Activated CD4-positive, alpha-beta T cell treated with anti-CD3 and anti-CD28 coated beads, Interleukin-2, Interleukin-4, amounts not matched to agents 100 ng/mL and 50 ng/mL, durations not matched to agents 16 hours and 8 hours (primary cell): ENCODE data around the gene PCDH18.
"Not testable (repeated sequence)": the region's sequence is repeated elsewhere in the genome, so short reads cannot be mapped to it uniquely, and the experiment has no call there.

ENCODE experiments used
- DNase-seq: peaks from one replicate; pipeline ENCODE4 v3.0.0-alpha.2; 2020; ENCODE audit warnings: low spot score

Gene PCDH18

GRCh38 chr4:137531986-137532868 lies at the start of gene PCDH18:
Gene PCDH18, minus strand, starts transcription at chr4:137532494. Its CDS starts 406 bp downstream, at chr4:137532088.
- peak; percentile 9 for DNase-seq

DNA sequence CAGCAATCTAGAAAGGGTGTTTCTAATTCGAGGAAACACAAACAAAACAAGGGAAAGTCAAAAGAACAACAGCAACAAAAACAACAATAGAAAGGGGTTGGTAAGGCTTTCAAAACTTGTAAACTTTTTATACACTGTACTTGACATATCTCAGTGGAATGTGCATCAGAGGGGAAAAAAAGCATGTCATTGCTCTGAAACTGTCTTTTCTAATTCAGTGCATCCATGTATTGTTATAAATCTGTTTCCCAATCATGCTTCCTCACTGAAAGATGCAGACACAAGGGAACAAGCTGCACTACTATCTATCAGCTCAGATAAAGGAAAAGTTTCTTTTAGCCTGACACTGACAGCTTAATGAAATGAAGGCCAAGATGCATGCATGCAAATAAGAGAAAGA lies 44.2 kb upstream of the PCDH18 start:
- DNase-seq = no peak

DNA sequence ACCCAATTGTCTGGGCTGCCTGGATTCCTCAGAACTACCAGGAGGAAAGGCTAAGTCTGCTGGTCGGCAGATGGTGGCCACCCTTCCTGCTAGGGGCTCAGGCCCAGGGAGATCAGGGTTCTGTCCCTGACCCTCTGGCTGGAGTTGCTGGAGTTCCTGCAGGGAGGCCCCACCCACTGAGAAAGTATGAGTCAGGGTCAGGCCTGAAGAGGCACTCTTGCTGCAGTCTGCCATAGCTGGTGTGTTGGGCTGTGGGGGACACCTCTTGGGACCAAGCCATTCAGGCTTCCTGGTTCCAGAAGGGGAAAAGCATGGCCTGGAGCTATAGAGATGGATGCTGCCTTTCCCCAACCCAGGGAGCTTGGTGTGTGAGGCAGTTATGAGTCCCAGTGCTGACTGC lies 40.4 kb upstream of the PCDH18 start:
- DNase-seq = no peak

GRCh38 chr4:137572163-137572562 lies 39.9 kb upstream of the PCDH18 start:
- DNase-seq = no peak

DNA sequence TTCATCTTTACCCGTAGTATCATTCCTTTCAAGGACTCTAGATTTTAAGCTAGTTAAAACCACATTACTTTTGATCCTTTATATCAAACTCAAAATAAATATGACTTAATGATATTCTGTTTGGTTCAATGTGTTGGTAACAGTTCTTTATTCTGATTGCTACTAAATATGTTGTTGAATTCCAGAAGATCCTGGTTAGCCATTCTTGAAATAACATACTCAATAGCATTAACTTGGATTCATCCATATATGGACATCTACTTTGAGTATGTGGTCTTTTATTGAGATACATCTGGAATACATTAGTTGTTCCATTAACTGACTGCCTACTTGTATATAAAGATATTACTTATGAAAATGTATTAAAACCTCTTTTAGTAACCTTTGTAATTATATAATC lies 27.5 kb upstream of the PCDH18 start:
- DNase-seq = no peak

DNA sequence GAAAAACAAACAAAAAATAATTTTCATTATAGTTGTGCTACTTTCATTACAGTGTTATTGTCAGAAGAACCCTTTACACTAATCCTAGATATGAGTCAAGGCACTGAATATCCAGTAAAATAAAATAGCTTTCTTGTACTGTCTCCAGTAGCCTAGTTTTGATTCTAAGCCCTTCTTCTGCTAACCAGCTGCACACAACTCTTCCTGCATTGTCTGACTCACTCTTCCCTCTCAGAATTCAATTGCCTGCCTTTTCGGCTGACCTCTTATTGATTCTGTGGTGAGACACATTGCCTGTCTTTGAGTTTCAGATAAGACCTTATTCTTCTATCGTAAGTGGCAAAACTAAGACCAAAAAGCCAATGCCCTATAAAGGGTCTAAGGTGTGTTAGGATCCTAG lies 26.7 kb upstream of the PCDH18 start:
- no peak for DNase-seq

- no peak for DNase-seq
Observed at GRCh38 chr4:137545461-137545861, 13.2 kb upstream of the PCDH18 start.

GRCh38 chr4:137543648-137544047 lies 11.4 kb upstream of the PCDH18 start:
- no peak for DNase-seq

GRCh38 chr4:137543198-137543597 lies 10.9 kb upstream of the PCDH18 start:
- DNase-seq = no peak

- DNase-seq = no peak
Observed at GRCh38 chr4:137541876-137542646, 9.8 kb upstream of the PCDH18 start.

DNA sequence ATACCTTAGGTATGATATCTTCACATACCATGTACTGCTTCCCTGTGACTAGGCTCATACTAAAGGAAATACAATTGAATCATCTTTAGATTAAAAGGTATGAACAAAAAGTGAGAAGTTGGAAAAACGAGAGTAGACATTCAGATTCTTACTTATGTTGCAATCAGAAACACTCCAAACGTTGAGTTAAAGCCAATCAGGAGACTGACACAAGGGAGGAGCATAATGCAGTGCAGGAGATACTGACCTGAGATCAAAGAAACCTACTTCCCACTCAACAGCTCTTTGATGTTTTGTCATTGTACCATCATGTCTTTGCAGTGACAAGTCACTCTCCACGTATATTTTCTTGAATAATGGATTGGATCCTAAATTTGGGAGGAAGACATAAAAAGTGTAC lies 8.9 kb upstream of the PCDH18 start:
- no peak for DNase-seq

DNA sequence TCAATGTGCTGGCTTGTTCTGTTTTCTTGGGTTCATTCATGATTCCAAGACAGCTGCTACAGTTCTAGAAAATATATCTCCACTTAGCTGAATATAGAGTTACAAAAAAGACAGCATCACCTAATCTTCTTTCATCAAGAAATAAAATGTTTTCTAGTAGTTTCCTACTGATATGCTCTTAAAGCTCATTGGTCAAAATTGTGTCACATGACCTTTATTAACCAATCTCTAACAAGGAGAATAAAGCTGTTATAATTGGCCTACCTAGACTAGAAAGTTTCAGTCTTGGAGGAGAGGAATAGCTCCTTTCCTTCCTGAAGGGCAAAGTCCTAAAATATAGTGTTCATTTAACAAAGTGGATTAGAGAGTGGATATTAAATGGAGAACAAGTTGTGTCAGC lies 8.1 kb upstream of the PCDH18 start:
- no peak for DNase-seq

DNA sequence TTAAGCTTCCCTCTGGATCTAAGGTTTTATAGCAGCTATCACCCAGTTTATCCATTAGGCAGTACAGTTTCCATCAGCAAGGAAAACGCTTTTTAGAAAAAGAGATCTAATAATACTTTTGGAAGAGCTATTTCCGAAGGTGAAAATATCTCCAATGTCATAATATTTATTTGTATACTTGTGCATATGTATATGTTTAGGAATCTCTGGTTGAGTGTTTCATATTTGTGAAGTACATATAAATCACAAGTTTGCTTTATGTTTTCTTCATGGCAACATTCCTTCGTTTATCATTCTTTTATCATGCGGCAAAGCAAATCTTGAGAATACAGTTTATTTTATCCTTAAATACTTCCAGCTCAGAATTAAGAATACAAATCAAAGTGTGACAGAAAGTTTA lies 6.2 kb upstream of the PCDH18 start:
- no peak for DNase-seq

GRCh38 chr4:137537807-137538206 lies 5.5 kb upstream of the PCDH18 start:
- DNase-seq = not testable (repeated sequence)

DNA sequence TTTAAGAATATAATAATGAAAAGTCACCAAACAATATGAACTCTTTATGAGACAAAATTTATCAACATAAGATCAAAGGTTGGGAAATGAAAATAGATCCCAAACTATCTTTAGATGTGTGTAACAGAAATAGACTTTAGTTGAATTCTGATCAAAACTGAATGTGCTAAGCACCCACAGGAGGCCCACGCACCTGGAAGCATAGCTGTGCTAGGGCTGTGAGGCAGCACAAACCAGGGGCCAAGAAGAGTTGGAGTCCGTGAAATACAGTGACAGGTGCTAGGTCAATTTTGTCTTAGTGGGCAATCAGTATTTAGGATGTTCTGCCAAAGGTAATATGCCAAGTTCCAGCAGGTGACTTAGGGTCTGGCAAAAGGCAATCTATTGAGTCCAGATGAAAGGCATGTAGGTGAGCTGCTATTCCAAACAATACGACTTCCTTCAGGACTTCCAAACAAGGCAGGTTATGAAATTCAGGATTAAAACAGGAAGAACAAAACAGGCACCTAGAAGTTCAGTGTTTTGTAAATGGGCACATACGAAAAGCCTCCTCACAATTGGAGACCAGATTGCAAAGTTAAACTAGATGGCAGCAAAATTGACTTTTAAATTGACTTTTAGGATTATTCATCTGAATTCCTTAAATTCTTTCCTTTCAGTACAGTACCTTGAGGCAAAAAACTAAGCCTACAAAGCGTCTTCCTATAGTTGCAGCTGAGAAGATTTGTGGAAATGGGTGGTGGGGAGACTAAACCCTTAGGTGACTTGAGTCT lies 4.7 kb upstream of the PCDH18 start:
- no peak for DNase-seq

DNA sequence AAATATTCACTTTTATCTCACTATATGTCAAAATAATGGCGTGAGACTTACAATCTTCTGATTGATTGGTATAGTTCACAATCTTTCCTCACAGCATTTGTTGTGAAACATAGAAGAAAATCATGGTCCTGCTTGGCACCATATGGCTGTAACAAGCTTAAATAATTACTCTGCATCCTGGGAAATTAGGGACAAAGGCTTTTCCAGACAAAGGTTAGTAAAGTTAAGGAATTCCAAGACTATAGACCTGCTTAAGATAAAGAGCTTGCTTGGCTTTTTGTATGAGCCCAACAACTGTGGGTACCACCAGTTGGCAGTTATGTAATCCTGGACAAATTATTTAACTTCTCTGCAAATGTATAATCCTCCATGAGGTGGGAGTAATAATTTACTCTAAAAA lies 3.4 kb upstream of the PCDH18 start:
- DNase-seq = no peak

GRCh38 chr4:137534516-137534915 lies 2.2 kb upstream of the PCDH18 start:
- DNase-seq = no peak

DNA sequence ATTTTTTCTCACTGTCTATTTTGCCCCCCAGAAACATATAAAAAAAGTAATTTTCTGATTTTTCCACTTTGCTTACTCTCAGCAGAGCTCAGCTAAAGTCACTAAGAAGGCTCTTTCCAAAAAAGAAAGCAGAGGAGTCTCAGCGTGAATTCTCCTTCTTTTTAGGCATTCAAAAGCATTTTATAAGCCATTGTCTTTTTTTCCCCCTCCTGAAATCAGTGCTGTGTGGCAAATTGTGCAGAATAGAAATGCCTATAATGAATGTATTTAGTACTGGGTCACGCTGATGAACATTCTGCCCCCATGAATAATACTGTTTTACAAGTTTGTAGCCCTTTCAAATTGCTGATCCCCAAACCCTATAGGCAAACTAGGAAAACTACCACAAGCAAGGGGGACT lies 1.6 kb upstream of the PCDH18 start:
- no peak for DNase-seq

- DNase-seq = no peak
Observed at GRCh38 chr4:137532869-137533236, 559 bp upstream of the PCDH18 start.

DNA sequence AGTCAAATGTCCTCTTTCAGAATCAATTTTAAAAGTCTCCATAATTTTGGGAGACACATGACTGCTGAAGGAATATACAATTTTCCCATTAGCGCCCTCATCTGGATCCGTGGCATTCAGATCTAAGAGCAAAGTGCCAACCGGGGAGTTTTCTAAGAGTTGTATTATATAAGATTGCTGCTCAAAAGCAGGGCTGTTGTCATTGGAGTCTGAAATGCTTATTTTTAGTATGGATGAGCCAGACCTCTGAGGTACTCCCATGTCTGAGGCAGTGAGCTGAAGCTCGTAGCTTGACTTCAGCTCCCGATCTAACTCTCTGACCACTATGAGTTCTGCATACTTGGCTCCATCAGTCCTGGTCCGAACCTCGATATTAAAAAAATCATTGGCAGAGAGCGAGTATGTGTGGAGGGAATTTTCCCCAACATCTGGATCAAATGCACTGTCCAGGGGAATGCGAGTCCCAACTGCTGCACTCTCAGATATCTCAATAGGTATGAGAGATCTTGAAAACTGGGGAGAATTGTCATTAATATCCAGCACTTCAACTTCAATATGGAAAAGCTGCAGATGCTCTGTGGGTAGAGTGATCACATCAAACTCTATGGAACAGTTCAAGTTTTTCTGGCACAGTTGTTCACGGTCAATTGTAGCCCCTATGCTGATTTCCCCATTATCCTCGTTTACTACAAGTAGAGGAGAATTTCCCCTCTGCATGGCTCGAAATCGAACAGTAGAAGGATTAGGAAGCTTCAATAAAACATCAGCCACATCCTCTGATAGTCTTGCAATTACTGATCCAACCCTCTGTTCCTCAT lies 917 bp downstream of the PCDH18 start:
- DNase-seq = no peak

DNA sequence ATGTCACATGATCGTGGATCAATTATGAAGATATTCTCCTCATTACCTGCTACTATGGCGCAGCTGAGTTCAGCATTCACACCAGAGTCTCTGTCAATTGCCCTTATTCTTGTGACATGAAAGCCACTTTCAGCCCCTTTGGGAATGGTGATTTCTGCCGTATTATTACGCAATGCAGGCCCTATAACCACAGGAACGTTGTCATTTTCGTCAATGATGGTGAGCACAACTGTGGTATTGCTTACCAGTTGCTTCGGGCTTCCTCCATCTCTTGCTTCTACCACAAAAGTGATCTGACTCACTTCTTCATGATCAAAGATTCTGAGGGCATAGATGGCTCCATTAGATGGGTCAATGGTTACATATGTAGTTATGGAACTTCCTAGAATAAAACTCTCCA lies 2.1 kb downstream of the PCDH18 start:
- no peak for DNase-seq

GRCh38 chr4:137529432-137529831 lies 2.9 kb downstream of the PCDH18 start:
- DNase-seq = no peak
